Measurements from ENCODE around the gene OPA3.
A peak's percentile ranks its signal among the peaks of the same experiment; 100 is the strongest.
"Not testable (repeated sequence)": the region's sequence is repeated elsewhere in the genome, so short reads cannot be mapped to it uniquely, and the experiment has no call there.

OPA3 gene

DNA sequence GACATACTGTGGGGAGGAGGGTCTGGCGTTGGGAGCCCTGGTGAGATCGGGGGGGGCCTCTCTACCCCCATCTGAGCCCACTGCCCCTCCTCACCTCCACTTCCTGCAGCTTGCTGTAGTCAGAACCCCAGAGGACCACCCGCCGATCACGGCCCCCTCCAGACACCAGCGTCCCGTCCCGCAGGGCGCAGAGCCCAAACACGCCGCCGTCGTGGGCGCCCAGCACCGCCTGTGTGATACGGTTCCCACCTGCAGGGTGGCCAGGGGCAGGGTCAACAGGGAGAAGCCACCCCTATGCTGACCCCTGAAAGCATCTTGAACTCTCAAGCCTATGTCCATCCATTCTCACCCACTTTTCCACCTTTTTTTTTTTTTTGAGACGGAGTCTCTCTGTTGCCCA, 36.8 kb upstream of the OPA3 start:
- no peak for TF ChIP-seq EZH2 (IDR thresholded peaks at IDR 0.05; ENCODE audit: borderline replicate concordance, low read depth, low read length, severe bottlenecking)
- no peak for TF ChIP-seq CTCF (IDR thresholded peaks at IDR 0.05; ENCODE audit: borderline replicate concordance, extremely low read depth, low read length, poor library complexity, severe bottlenecking)
- Histone ChIP-seq H4K20me1 (ENCODE audit: insufficient read depth, low read length) (no peaks in the 10 kb centered on the region), H2AFZ (ENCODE audit: low read depth, low read length) (no peak overlapping the region), H3K36me3 (ENCODE audit: insufficient read depth, low read length) (peaks cover 70% of the 10 kb centered on the region), H3K4me1 (ENCODE audit: insufficient read depth, low read length) (no peaks in the 10 kb centered on the region), H3K4me2 (ENCODE audit: insufficient read depth, low read length) (no peak overlapping the region), H3K9me3 (ENCODE audit: insufficient read depth, low read length, severe bottlenecking) (no peaks in the 10 kb centered on the region), H3K79me2 (ENCODE audit: insufficient read depth, low read length) (no peaks in the 10 kb centered on the region), H3K27ac (ENCODE audit: low read length) (no peak overlapping the region), H3K27me3 (ENCODE audit: insufficient read depth, low read length, poor library complexity) (no peaks in the 10 kb centered on the region), H3K9ac (ENCODE audit: low read depth, low read length) (no peak overlapping the region), H3K4me3 (ENCODE audit: low read depth in 1 of 2, low read length in 2 of 2) (no peak overlapping the region)
- ATAC-seq (ENCODE audit: insufficient read depth, low read depth) (no peak), DNase-seq (no peak)

GRCh38 chr19:45616704-45617017, 32.1 kb upstream of the OPA3 start:
- H3K4me1 ChIP-seq (ENCODE audit: insufficient read depth, low read length), result no peaks in the 10 kb centered on the region
- ATAC-seq (ENCODE audit: insufficient read depth, low read depth) (no peak), DNase-seq (no peak)
- H2AFZ ChIP-seq (ENCODE audit: low read depth, low read length), result no peak overlapping the region
- H3K27me3 ChIP-seq (ENCODE audit: insufficient read depth, low read length, poor library complexity), result no peaks in the 10 kb centered on the region
- H3K36me3 ChIP-seq (ENCODE audit: insufficient read depth, low read length), result peaks cover 82% of the 10 kb centered on the region
- no peak overlapping the region for H3K4me2 ChIP-seq (ENCODE audit: insufficient read depth, low read length)
- TF ChIP-seq CTCF (IDR thresholded peaks at IDR 0.05; ENCODE audit: borderline replicate concordance, extremely low read depth, low read length, poor library complexity, severe bottlenecking) (no peak), EZH2 (IDR thresholded peaks at IDR 0.05; ENCODE audit: borderline replicate concordance, low read depth, low read length, severe bottlenecking) (no peak)
- no peak overlapping the region for H3K9ac ChIP-seq (ENCODE audit: low read depth, low read length)
- no peaks in the 10 kb centered on the region; the same call in 1 of the 2 replicates for H4K20me1 ChIP-seq (ENCODE audit: insufficient read depth, low read length)
- H3K27ac ChIP-seq (ENCODE audit: low read length), result no peak overlapping the region
- no peaks in the 10 kb centered on the region for H3K79me2 ChIP-seq (ENCODE audit: insufficient read depth, low read length)
- no peaks in the 10 kb centered on the region for H3K9me3 ChIP-seq (ENCODE audit: insufficient read depth, low read length, severe bottlenecking)
- no peak overlapping the region for H3K4me3 ChIP-seq (ENCODE audit: low read depth in 1 of 2, low read length in 2 of 2)

- Histone ChIP-seq H4K20me1 (ENCODE audit: insufficient read depth, low read length) (no peaks in the 10 kb centered on the region; the same call in 1 of the 2 replicates), H3K79me2 (ENCODE audit: insufficient read depth, low read length) (no peaks in the 10 kb centered on the region), H3K9ac (ENCODE audit: low read depth, low read length) (no peak overlapping the region), H2AFZ (ENCODE audit: low read depth, low read length) (no peak overlapping the region), H3K4me3 (ENCODE audit: low read depth in 1 of 2, low read length in 2 of 2) (no peak overlapping the region), H3K27ac (ENCODE audit: low read length) (no peak overlapping the region), H3K4me2 (ENCODE audit: insufficient read depth, low read length) (no peak overlapping the region), H3K9me3 (ENCODE audit: insufficient read depth, low read length, severe bottlenecking) (no peaks in the 10 kb centered on the region), H3K4me1 (ENCODE audit: insufficient read depth, low read length) (no peaks in the 10 kb centered on the region), H3K36me3 (ENCODE audit: insufficient read depth, low read length) (peaks cover 78% of the 10 kb centered on the region), H3K27me3 (ENCODE audit: insufficient read depth, low read length, poor library complexity) (no peaks in the 10 kb centered on the region)
- peak; percentile 87 for ATAC-seq (ENCODE audit: insufficient read depth, low read depth)
- DNase-seq, result peak; percentile 78
- TF ChIP-seq CTCF (IDR thresholded peaks at IDR 0.05; ENCODE audit: borderline replicate concordance, extremely low read depth, low read length, poor library complexity, severe bottlenecking) (no peak), EZH2 (IDR thresholded peaks at IDR 0.05; ENCODE audit: borderline replicate concordance, low read depth, low read length, severe bottlenecking) (no peak)
These were observed 31.4 kb upstream of the OPA3 start for GRCh38 chr19:45615795-45616703.

DNA sequence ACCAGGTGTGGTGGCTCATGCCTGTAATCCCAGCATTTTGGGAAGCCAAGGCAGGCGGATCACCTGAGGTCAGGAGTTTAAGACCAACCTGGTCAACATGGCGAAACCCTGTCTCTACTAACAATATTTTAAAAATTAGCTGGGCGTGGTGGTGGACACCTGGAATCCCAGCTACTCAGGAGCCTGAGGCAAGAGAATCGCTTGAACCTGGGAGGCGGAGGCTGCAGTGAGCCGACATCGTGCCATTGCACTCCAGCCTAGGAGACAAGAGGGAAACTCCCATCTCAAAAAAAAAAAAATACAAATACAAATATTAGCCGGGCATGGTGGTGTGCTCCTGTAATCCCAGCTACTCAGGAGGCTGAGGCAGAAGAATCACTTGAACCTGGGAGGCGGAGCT, 30.5 kb upstream of the OPA3 start:
- H3K4me1 ChIP-seq (ENCODE audit: insufficient read depth, low read length); H3K9me3 ChIP-seq (ENCODE audit: insufficient read depth, low read length, severe bottlenecking); H3K79me2 ChIP-seq (ENCODE audit: insufficient read depth, low read length); DNase-seq; H2AFZ ChIP-seq (ENCODE audit: low read depth, low read length); H3K4me3 ChIP-seq (ENCODE audit: low read depth in 1 of 2, low read length in 2 of 2); H3K9ac ChIP-seq (ENCODE audit: low read depth, low read length); ATAC-seq (ENCODE audit: insufficient read depth, low read depth); H3K27ac ChIP-seq (ENCODE audit: low read length); H3K4me2 ChIP-seq (ENCODE audit: insufficient read depth, low read length); H4K20me1 ChIP-seq (ENCODE audit: insufficient read depth, low read length); H3K27me3 ChIP-seq (ENCODE audit: insufficient read depth, low read length, poor library complexity): not testable (repeated sequence)
- peaks cover 81% of the 10 kb centered on the region for H3K36me3 ChIP-seq (ENCODE audit: insufficient read depth, low read length)

Measured in DND-41 (cell line).